ENCODE data around the gene IMMP2L. TPM values are rescaled to one million over a fixed set of nuclear protein-coding genes. Genes with fewer than 3 reads are reported as not detected.

The IMMP2L gene
- total and polyA plus RNA-seq, 2 of the 8 experiments (the other 6 are each of a cell fraction or from before 2014, with no cell fraction given): 2.3 to 10.1 TPM

DNA sequence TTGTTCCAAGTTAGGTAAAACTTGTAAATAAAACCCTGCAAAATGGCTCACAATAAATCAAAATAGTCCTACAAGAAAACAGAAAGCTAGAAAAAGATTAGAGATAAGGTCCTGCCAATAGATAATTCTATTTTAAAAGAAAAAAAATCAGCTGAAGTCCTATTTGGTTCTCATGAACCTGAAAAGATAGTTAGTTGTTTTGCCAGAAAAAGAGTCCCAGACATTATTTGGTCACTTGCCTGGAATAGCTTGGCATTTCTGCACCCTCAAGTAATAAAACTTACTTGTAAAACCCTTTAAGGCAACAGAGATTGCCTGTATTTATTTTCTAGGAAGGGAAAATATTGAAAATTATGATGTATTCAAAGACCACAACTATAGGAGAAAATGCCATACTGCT, 423.7 kb downstream of the IMMP2L start (continued):
- TF ChIP-seq CBX8 (IDR thresholded peaks at IDR 0.05; ENCODE audit: borderline replicate concordance, low read depth, low read length) (no peak), CTBP2 (IDR thresholded peaks at IDR 0.05; ENCODE audit: borderline replicate concordance, insufficient read depth, insufficient read length, low read length) (no peak), JUND (IDR thresholded peaks at IDR 0.05; ENCODE audit: low read length) (no peak)
- TF ChIP-seq, protein P1, sequence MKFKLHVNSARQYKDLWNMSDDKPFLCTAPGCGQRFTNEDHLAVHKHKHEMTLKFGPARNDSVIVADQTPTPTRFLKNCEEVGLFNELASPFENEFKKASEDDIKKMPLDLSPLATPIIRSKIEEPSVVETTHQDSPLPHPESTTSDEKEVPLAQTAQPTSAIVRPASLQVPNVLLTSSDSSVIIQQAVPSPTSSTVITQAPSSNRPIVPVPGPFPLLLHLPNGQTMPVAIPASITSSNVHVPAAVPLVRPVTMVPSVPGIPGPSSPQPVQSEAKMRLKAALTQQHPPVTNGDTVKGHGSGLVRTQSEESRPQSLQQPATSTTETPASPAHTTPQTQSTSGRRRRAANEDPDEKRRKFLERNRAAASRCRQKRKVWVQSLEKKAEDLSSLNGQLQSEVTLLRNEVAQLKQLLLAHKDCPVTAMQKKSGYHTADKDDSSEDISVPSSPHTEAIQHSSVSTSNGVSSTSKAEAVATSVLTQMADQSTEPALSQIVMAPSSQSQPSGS (IDR thresholded peaks at IDR 0.05; ENCODE audit: low read length): no peak

Data from H1 (cell line).